ENCODE data around the gene IQCE.

GRCh38 chr7:2634267-2635145 is 75.7 kb downstream of the IQCE start:
- no peak for TF ChIP-seq CTCF (IDR thresholded peaks at IDR 0.05; ENCODE audit: poor library complexity, severe bottlenecking)
- no peak for TF ChIP-seq POLR2AphosphoS5 (IDR thresholded peaks at IDR 0.05)
- TF ChIP-seq TAF1 (IDR thresholded peaks at IDR 0.05; ENCODE audit: low read depth), result no peak
- no peak for TF ChIP-seq EZH2 (IDR thresholded peaks at IDR 0.05; ENCODE audit: borderline replicate concordance, insufficient read depth, low read length, poor library complexity, severe bottlenecking)
- no peak for TF ChIP-seq RAD21 (conservative IDR thresholded peaks at IDR 0.05)
- TF ChIP-seq EP300 (conservative IDR thresholded peaks at IDR 0.05; ENCODE audit: poor library complexity, severe bottlenecking), result no peak

Measured in neural cell (in vitro differentiated cells).